Smooth muscle cell (in vitro differentiated cells): ENCODE measurements around the gene ATP2B2. TPM values are rescaled to one million over a fixed set of nuclear protein-coding genes. Genes with fewer than 3 reads are reported as not detected.
A peak's percentile ranks its signal among the peaks of the same experiment; 100 is the strongest.

Experiments
- DNase-seq: peaks from one replicate; lab custom pipeline; 2025; ENCODE audit not compliant: unreplicated experiment; lab: John Stamatoyannopoulos, UW
- H2AFZ ChIP-seq: fragments of 200-600 bp; sonication (generic); 2 replicates; pipeline ENCODE4 v1.6.0; 2016; ENCODE audit warnings: antibody characterized with exemption, low read depth, mild to moderate bottlenecking
- H3F3A ChIP-seq: fragments of 200-600 bp; sonication (generic); 2 replicates; pipeline ENCODE4 v1.6.0; 2017; ENCODE audit warnings: antibody characterized with exemption, low read depth
- H3K27ac ChIP-seq: fragments of 200-600 bp; sonication (generic); 2 replicates; pipeline ENCODE4 v1.5.1; 2016; ENCODE audit warnings: low read depth, mild to moderate bottlenecking
- H3K27me3 ChIP-seq: fragments of 200-600 bp; sonication (generic); 2 replicates; pipeline ENCODE4 v1.6.1; 2016; ENCODE audit warnings: low read depth, mild to moderate bottlenecking
- H3K36me3 ChIP-seq: fragments of 200-600 bp; sonication (generic); 2 replicates; pipeline ENCODE4 v1.5.1; 2016; ENCODE audit warnings: low read depth
- H3K4me1 ChIP-seq: fragments of 200-600 bp; sonication (generic); 2 replicates; pipeline ENCODE4 v1.5.1; 2016; ENCODE audit warnings: low read depth
- H3K4me2 ChIP-seq: fragments of 200-600 bp; sonication (generic); 2 replicates; pipeline ENCODE4 v1.6.0; 2016; ENCODE audit warnings: mild to moderate bottlenecking
- H3K4me3 ChIP-seq: fragments of 200-600 bp; sonication (generic); 2 replicates; pipeline ENCODE4 v1.5.1; 2016; ENCODE audit warnings: mild to moderate bottlenecking
- H3K79me2 ChIP-seq: fragments of 200-600 bp; sonication (generic); 2 replicates; pipeline ENCODE4 v1.6.0; 2016; ENCODE audit warnings: low read depth, mild to moderate bottlenecking
- H3K9ac ChIP-seq: fragments of 200-600 bp; sonication (generic); 2 replicates; pipeline ENCODE4 v1.6.0; 2016; ENCODE audit warnings: low read depth
- H3K9me3 ChIP-seq: fragments of 200-600 bp; sonication (generic); replicated peaks from 2 replicates; pipeline ENCODE4 v1.5.1; 2016; ENCODE audit warnings: low read depth
- H4K20me1 ChIP-seq: fragments of 200-600 bp; sonication (generic); 2 replicates; pipeline ENCODE4 v1.6.0; 2016; ENCODE audit warnings: low read depth
- CTCF ChIP-seq: fragments of 200-600 bp; sonication (generic); IDR thresholded peaks from 2 replicates; pipeline ENCODE4 v1.5.1; 2017; ENCODE audit warnings: borderline replicate concordance, mild to moderate bottlenecking, antibody characterized with exemption; ENCODE audit not compliant: insufficient read depth, poor library complexity, severe bottlenecking
- WGBS: methylation state at CpG from one replicate; pipeline ENCODE4 v1.1.7; 2016; ENCODE audit warnings: low lambda C conversion rate; 5-methylcytosine and 5-hydroxymethylcytosine counted together
- polyA plus RNA-seq: library from polyadenylated mRNA; unstranded; fragments of >200 nt; fragmentation: Nextera tagmentation; extraction: Ambion mirVana; gene quantifications from 2 replicates; pipeline ENCODE4 v1.2.1, GENCODE V29; 2016
- total RNA-seq: library from RNA; depleted of rRNA; stranded (reverse); fragments of >200 nt; gene quantifications from 2 replicates; pipeline ENCODE4 v1.2.3, GENCODE V29; 2014

Gene ATP2B2
- total and polyA plus RNA-seq, 2 experiments from 2014 or later, result not detected

- Histone ChIP-seq H3K9ac (no peak overlapping the region), H3K4me2 (no peak overlapping the region), H3K79me2 (no peaks in the 10 kb centered on the region), H3K4me3 (no peak overlapping the region), H3K27ac (no peak overlapping the region), H3K4me1 (no peaks in the 10 kb centered on the region), H3K9me3 (no peaks in the 10 kb centered on the region), H4K20me1 (no peaks in the 10 kb centered on the region), H3K36me3 (no peaks in the 10 kb centered on the region), H3F3A (no peaks in the 10 kb centered on the region), H2AFZ (no peak overlapping the region), H3K27me3 (no peaks in the 10 kb centered on the region)
- TF ChIP-seq CTCF, result no peak
- 86% methylated on average over 6 of the region's 15 CpGs for WGBS
- DNase-seq, result no peak
Measured at GRCh38 chr3:10345911-10346310, 159.5 kb downstream of the ATP2B2 start.

GRCh38 chr3:10344944-10345575 is 160.3 kb downstream of the ATP2B2 start:
- no peaks in the 10 kb centered on the region for H3F3A ChIP-seq
- H3K27ac ChIP-seq, result no peak overlapping the region
- no peaks in the 10 kb centered on the region for H3K79me2 ChIP-seq
- WGBS, result 84% methylated on average over 18 of the region's 19 CpGs
- no peaks in the 10 kb centered on the region for H3K36me3 ChIP-seq
- H4K20me1 ChIP-seq, result no peaks in the 10 kb centered on the region
- no peak overlapping the region for H3K4me3 ChIP-seq
- H3K9me3 ChIP-seq, result no peaks in the 10 kb centered on the region
- TF ChIP-seq CTCF, result no peak
- H3K4me2 ChIP-seq, result no peak overlapping the region
- H3K9ac ChIP-seq, result no peak overlapping the region
- H3K4me1 ChIP-seq, result no peaks in the 10 kb centered on the region
- no peaks in the 10 kb centered on the region for H3K27me3 ChIP-seq
- no peak overlapping the region for H2AFZ ChIP-seq
- DNase-seq, result no peak

- no peak overlapping the region for H3K4me2 ChIP-seq
- peak; percentile 95 for TF ChIP-seq CTCF
- no peak overlapping the region for H3K27ac ChIP-seq
- no peaks in the 10 kb centered on the region for H3K9me3 ChIP-seq
- no peak overlapping the region for H3K9ac ChIP-seq
- no peaks in the 10 kb centered on the region for H3F3A ChIP-seq
- 29% methylated on average over 9 of the region's 9 CpGs for WGBS
- no peaks in the 10 kb centered on the region for H3K4me1 ChIP-seq
- no peak overlapping the region for H2AFZ ChIP-seq
- H3K27me3 ChIP-seq, result no peaks in the 10 kb centered on the region
- H4K20me1 ChIP-seq, result no peaks in the 10 kb centered on the region
- H3K36me3 ChIP-seq, result no peaks in the 10 kb centered on the region
- no peaks in the 10 kb centered on the region for H3K79me2 ChIP-seq
- H3K4me3 ChIP-seq, result no peak overlapping the region
- no peak for DNase-seq
Measured at GRCh38 chr3:10344147-10344943, 161.0 kb downstream of the ATP2B2 start.
